HL-60 (cell line): ENCODE data around the gene LONP2.

Experiments used
- DNase-seq, 2 experiments: peaks; one replicate each; pipeline ENCODE4 v3.0.0-alpha.2; 2010 to 2020; ENCODE audit warnings: low read depth in 1 of 2, low spot score in 1 of 2
- H3K27ac ChIP-seq: fragments of 250-450 bp; sonication (Bioruptor Pico); replicated peaks from 2 replicates; pipeline ENCODE4 v1.5.1; 2020; ENCODE audit warnings: mild to moderate bottlenecking, moderate library complexity
- H3K27me3 ChIP-seq: fragments of 250-450 bp; sonication (Bioruptor Pico); 2 replicates; pipeline ENCODE4 v1.5.1; 2021; ENCODE audit warnings: mild to moderate bottlenecking, moderate library complexity; ENCODE audit not compliant: insufficient read depth, poor library complexity, severe bottlenecking
- H3K4me3 ChIP-seq: replicated peaks from 2 replicates; pipeline ENCODE4 v1.5.1; 2011; ENCODE audit warnings: mild to moderate bottlenecking, control low read depth, low read length; ENCODE audit not compliant: insufficient read depth
- GABPA ChIP-seq: IDR thresholded peaks from 2 replicates; pipeline ENCODE4 v1.6.1; 2012; ENCODE audit warnings: low read depth
- POLR2AphosphoS5 ChIP-seq: IDR thresholded peaks from 2 replicates; pipeline ENCODE4 v1.6.1; 2012; ENCODE audit warnings: low read depth
- SPI1 ChIP-seq: IDR thresholded peaks from 2 replicates; pipeline ENCODE4 v1.6.1; 2012; ENCODE audit warnings: low read depth, mild to moderate bottlenecking, borderline replicate concordance
- long read RNA-seq: library from polyadenylated mRNA; unstranded; transcript quantifications from one replicate; pipeline ENCODE4 v2.0.0, GENCODE V29; 2020
- TF ChIP-seq, protein P1 (sequence below): IDR thresholded peaks from one replicate; pipeline ENCODE4 v1.5.1; 2011; ENCODE audit warnings: low read length, control low read depth, inconsistent platforms; ENCODE audit not compliant: insufficient read depth
- TF ChIP-seq, protein P2 (sequence below): IDR thresholded peaks from 2 replicates; pipeline ENCODE4 v1.6.1; 2012; ENCODE audit warnings: low read depth; ENCODE audit not compliant: insufficient replicate concordance

Gene LONP2, protein sequence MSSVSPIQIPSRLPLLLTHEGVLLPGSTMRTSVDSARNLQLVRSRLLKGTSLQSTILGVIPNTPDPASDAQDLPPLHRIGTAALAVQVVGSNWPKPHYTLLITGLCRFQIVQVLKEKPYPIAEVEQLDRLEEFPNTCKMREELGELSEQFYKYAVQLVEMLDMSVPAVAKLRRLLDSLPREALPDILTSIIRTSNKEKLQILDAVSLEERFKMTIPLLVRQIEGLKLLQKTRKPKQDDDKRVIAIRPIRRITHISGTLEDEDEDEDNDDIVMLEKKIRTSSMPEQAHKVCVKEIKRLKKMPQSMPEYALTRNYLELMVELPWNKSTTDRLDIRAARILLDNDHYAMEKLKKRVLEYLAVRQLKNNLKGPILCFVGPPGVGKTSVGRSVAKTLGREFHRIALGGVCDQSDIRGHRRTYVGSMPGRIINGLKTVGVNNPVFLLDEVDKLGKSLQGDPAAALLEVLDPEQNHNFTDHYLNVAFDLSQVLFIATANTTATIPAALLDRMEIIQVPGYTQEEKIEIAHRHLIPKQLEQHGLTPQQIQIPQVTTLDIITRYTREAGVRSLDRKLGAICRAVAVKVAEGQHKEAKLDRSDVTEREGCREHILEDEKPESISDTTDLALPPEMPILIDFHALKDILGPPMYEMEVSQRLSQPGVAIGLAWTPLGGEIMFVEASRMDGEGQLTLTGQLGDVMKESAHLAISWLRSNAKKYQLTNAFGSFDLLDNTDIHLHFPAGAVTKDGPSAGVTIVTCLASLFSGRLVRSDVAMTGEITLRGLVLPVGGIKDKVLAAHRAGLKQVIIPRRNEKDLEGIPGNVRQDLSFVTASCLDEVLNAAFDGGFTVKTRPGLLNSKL
- long read RNA-seq, full-length matches to known transcripts, result 218 of 315 reads
- long read RNA-seq, partial matches to known transcripts, result 68 of 315 reads
- long read RNA-seq, other reads (novel, unspliced or antisense), result 29 of 315 reads

DNA sequence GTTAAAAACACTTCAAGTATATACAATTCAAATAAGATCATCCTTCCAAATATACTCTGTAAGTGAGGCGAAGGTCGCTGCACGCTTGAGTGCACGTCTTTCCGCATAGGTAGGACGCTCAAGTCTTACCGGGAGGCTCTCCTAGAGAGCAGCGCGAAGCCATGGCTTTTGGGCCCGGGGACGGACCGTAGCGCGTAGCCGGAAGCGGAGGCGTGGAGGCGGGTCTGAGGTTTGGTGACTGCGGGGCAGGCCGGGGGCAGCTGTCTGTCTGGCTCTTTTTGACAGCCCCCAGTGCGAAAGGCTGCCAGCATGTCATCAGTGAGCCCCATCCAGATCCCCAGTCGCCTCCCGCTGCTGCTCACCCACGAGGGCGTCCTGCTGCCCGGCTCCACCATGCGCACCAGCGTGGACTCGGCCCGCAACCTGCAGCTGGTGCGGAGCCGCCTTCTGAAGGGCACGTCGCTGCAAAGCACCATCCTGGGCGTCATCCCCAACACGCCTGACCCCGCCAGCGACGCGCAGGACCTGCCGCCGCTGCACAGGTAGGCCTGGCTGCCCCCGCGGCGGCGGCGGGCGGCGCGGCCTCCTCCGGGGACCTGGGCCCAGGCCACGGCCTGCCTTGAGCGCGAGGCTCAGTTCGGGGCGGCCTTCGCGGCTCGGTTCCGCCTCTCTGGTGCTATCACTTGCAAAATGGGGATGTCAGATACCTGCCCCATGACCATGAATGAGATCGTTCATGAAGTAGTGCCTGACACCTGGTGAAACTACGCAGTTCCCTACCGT lies at the start of gene LONP2:
LONP2 (plus strand) TSS at position 221 of the 783 bp plus-strand sequence; CDS start at position 310, 89 bp downstream.
- no peak for TF ChIP-seq SPI1
- TF ChIP-seq, protein P1, sequence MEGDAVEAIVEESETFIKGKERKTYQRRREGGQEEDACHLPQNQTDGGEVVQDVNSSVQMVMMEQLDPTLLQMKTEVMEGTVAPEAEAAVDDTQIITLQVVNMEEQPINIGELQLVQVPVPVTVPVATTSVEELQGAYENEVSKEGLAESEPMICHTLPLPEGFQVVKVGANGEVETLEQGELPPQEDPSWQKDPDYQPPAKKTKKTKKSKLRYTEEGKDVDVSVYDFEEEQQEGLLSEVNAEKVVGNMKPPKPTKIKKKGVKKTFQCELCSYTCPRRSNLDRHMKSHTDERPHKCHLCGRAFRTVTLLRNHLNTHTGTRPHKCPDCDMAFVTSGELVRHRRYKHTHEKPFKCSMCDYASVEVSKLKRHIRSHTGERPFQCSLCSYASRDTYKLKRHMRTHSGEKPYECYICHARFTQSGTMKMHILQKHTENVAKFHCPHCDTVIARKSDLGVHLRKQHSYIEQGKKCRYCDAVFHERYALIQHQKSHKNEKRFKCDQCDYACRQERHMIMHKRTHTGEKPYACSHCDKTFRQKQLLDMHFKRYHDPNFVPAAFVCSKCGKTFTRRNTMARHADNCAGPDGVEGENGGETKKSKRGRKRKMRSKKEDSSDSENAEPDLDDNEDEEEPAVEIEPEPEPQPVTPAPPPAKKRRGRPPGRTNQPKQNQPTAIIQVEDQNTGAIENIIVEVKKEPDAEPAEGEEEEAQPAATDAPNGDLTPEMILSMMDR, result no peak
- TF ChIP-seq GABPA, result peak; percentile 76
- TF ChIP-seq, protein P2, sequence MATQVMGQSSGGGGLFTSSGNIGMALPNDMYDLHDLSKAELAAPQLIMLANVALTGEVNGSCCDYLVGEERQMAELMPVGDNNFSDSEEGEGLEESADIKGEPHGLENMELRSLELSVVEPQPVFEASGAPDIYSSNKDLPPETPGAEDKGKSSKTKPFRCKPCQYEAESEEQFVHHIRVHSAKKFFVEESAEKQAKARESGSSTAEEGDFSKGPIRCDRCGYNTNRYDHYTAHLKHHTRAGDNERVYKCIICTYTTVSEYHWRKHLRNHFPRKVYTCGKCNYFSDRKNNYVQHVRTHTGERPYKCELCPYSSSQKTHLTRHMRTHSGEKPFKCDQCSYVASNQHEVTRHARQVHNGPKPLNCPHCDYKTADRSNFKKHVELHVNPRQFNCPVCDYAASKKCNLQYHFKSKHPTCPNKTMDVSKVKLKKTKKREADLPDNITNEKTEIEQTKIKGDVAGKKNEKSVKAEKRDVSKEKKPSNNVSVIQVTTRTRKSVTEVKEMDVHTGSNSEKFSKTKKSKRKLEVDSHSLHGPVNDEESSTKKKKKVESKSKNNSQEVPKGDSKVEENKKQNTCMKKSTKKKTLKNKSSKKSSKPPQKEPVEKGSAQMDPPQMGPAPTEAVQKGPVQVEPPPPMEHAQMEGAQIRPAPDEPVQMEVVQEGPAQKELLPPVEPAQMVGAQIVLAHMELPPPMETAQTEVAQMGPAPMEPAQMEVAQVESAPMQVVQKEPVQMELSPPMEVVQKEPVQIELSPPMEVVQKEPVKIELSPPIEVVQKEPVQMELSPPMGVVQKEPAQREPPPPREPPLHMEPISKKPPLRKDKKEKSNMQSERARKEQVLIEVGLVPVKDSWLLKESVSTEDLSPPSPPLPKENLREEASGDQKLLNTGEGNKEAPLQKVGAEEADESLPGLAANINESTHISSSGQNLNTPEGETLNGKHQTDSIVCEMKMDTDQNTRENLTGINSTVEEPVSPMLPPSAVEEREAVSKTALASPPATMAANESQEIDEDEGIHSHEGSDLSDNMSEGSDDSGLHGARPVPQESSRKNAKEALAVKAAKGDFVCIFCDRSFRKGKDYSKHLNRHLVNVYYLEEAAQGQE, result peak; percentile 19
- peak; percentile 84 for TF ChIP-seq POLR2AphosphoS5
- peak within 1 kb of the TSS; percentile 66 for H3K4me3 ChIP-seq
- no peaks in the 10 kb centered on the region for H3K27me3 ChIP-seq
- peak within 1 kb of the TSS; percentile 83 for H3K27ac ChIP-seq
- DNase-seq, result peak; percentile 77 to 92

DNA sequence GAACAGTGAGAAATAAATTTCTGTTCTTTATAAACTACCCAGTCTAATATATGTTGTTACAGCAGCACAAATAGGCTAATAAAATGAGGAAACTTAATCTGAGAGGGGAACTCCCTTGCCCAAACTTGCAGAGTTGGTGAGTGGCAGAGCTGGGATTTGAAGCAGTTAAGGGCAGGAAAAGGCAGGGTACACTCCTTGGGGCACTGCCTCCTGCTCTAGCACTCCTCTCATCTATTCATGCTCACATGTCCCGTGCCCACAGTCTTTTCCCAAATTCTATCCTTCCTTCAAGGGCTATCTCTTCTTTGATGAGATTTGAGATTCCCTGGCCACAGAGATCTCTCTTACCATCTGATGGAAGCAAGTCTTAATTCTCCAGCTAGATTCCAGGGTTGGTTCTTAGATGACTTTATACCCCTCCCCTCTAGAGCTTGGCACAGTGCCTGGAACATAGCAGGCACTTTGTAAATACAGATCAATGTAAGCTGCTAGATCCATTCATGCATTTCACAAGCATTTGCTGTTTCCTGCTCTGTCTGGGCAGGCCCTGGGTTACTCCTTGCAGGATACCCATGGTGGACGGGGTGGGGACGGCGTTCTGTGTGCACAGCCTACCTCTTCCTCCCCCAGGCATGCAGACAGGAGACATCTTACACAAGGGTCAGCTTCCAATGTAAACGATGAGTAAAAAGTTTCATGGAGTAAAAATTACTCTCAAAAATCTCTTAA lies 49.1 kb upstream of the LONP2 start:
- TF ChIP-seq, protein P2, result no peak
- TF ChIP-seq POLR2AphosphoS5 (no peak), SPI1 (no peak), GABPA (no peak)
- TF ChIP-seq, protein P1, result no peak
- H3K27me3 ChIP-seq, result no peaks in the 10 kb centered on the region
- H3K4me3 ChIP-seq, result no peak overlapping the region
- H3K27ac ChIP-seq, result no peak overlapping the region
- DNase-seq, result peak in 1 of 2 experiments; percentile 8

DNA sequence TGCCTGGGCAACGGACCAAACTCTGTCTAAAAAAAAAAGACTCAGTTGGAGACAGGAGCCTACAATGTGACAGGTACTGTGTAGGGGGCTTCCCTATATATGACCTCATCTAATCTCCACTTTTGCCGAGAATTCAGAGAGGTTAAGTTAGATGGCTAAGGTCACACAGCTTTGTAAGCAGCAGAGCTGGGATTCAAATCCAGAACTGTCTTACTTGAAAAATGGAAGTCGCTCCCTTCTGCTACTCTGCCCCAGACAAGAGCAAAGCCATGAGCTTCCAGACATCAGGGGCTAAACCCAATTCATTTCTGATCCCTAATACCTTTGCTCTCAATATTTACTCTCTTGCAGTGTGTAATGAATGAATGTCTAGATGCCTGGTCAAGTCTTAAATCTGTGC lies 46.8 kb upstream of the LONP2 start:
- no peak for DNase-seq

More for the DNA sequence above, 46.8 kb upstream of the LONP2 start:
- Histone ChIP-seq H3K27me3 (no peaks in the 10 kb centered on the region), H3K4me3 (no peak overlapping the region), H3K27ac (no peak overlapping the region)
- TF ChIP-seq, protein P1, result no peak
- TF ChIP-seq SPI1 (no peak), POLR2AphosphoS5 (no peak), GABPA (no peak)
- TF ChIP-seq, protein P2, result no peak
